ENCODE data around the gene UTP15.

UTP15 gene

DNA sequence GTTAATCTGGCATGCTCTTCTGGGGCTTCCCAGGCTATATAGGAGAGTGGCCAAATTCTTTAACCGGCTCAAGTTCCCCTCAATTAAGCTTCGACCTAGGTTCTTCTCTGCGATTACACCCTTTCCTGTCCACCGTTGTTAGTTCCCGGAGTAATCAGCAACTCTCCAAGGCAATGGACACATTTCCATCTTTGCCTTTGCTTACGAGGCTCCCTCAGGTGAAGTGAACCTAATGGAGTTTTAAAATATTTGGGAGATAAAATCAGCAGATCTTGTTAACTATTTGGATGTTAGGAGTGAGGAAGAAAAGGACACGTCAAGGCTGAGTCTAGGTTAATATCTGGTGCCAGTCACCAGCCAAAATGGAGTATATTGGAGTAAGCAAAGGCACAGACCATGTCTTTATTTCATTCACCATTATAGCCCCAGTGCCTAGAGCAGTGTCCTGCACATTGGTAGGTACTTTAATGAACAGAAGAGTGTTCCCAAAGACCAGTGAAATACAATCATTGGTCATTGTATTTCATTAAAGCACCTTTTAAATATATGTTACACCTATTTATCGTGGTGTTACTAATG, 515 bp downstream of the UTP15 start:
- DNase-seq (ENCODE audit: low spot score): no peak

- no peak for DNase-seq (ENCODE audit: low spot score)
These were observed 17.0 kb downstream of the UTP15 start for GRCh38 chr5:73582285-73583145.

GRCh38 chr5:73587923-73588322, 22.4 kb downstream of the UTP15 start:
- DNase-seq (ENCODE audit: low spot score): no peak

DNA sequence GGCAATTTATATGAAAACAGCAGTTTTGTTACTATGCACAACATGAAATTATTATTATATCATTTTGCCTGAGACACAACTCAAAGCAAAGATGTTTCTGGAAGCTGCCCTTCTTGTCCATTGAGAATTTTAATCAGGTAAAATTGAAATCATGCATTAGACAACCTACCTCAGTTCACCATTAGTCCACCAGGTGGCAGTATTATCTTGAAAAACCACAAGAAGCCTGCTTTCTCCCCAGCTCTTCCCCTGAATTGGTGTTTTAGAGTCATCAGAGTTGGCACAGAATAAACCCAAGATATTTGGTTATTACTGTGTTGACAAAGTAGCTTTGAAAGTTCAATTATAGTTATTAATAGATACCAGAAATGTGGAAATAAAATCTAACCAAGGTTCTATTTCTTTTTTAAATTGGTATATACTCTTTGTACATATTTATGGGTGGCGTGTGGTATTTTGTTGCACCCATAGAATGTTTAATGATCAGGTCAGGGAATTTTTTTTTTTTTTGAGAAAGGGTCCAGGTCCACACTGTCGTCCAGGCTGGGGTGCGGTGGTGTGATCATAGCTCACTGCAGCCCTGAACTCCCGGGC, 25.7 kb downstream of the UTP15 start:
- DNase-seq (ENCODE audit: low spot score): no peak

- no peak for DNase-seq (ENCODE audit: low spot score)
These were observed 26.4 kb downstream of the UTP15 start for GRCh38 chr5:73591698-73592501.

GRCh38 chr5:73592551-73592950, 27.0 kb downstream of the UTP15 start:
- DNase-seq (ENCODE audit: low spot score): no peak

DNA sequence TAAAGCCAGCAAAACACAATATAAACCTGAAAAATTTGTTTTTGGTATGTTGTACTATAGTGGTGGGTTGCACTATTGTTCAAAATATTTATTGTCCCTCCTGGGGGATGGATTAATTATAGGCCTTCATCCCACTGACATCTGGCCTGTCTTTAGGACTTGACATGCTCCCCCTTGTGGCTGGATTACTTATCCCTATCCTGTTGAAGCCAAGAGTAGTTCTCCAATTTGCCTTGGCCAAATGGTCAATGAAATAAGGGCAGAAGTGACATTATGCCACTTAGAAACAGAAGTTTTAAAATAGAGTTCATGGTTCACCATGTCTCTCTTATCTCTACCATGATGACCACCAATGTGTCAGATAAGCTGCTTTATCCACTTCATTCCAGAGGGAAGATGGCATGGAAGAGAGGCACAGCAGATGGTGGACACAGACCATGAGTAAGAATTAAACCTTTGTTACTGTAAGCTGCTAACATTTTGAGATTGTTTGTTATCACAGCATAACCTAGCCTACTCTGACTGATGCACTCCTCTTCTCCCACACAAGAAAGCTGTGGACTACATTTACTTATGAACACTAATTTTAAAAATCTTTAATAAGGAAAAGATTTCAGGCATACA, 31.3 kb downstream of the UTP15 start:
- DNase-seq (ENCODE audit: low spot score): peak; percentile 47

DNA sequence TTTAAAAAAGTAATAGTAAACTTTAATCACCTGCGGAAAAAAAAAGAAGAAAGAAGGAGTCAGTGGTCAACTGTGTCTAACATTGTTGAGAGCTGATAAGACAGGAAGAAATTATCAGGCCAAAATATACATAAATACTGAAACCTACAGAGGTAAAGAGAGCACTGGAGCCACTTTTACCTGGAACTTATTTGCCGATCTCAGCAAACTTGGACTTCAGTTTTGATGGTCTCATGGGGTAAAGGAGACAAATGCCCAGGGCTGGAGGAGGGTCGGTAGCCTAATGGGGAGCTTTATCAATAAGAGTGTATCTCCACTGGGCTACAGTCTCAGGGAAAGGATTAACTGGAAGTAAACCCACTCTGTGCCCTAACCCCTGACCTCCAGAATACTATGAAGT, 33.8 kb downstream of the UTP15 start:
- DNase-seq (ENCODE audit: low spot score): no peak

DNA sequence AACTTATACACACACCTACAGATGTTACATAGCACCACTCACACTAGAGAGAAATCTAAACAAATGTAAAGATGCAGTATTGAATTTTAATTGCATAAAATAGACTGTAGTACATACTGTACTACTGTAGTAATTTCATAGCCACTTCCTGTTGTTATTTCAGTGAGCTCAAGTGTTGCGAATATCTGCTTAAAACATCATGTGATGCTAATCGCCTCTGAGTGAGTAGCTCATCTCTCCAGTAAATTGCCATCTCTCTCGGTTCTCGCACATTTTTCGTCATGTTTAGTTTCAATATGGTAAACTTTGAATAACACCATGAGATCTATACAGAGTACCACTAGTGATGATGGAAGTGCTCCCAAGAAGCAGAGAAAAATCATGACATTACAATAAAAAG, 38.5 kb downstream of the UTP15 start:
- DNase-seq (ENCODE audit: low spot score): no peak

GRCh38 chr5:73605223-73606087, 39.9 kb downstream of the UTP15 start:
- no peak for DNase-seq (ENCODE audit: low spot score)

- no peak for DNase-seq (ENCODE audit: low spot score)
These were observed 40.7 kb downstream of the UTP15 start for GRCh38 chr5:73606206-73606753.

DNA sequence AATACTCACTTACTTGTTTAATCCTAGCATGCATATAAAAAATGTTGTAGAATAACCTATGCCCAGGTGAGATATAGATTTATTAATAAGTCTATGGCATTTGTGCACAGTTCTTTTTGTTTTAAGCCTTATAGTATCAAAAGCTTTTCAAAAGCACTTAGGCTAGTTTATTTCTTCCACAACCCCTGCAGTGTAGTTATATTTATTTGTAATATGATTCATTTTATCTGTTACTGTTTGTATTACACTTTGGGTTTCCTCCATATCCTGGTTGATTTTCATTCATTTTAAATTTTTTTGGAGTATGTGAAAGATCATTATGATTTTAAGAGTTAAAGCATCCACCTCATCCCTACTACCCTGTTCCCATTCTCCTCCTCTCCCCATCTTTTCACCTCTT, 41.7 kb downstream of the UTP15 start:
- DNase-seq (ENCODE audit: low spot score): no peak

DNA sequence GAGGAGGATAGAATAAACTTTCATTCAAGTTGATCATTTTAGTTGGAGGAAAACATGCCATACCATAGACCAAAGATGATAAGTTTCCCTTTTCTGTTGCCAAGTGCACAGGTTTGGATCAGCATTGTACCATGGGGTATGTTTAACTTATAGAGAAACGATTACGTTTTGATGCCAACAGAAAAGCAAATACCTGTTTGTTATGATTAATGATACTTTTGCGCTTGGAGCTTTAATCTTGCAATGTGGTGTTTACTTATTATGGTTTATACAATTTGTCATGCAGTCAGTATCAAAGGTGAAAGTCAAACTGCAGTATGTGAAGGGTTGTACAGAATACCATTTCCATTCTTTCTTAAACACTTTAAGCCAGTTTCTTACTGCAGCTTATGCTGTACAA, 47.3 kb downstream of the UTP15 start:
- DNase-seq (ENCODE audit: low spot score): no peak

DNA sequence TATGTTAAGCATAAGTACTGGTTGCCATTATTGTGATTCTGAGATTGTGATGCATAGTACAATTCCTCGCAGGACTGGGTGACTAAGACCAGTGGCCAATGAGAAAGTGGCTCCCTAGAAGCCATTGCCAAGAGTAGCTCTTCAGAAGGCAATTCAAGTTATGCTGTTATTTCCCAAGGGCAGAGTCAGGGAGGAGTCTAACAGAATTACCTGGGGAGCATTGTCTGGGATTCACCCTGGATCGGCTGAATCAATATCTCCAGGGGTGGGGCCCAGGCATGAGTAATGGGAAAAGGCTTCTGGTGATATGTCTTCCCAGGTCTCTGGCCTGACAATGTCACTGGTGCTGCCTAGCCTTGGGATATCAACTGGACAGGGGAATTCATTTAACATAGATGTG, 49.5 kb downstream of the UTP15 start:
- DNase-seq (ENCODE audit: low spot score): no peak

- DNase-seq (ENCODE audit: low spot score): no peak
These were observed 50.4 kb downstream of the UTP15 start for GRCh38 chr5:73615947-73616346.

GRCh38 chr5:73617510-73618279, 52.2 kb downstream of the UTP15 start:
- no peak for DNase-seq (ENCODE audit: low spot score)

DNA sequence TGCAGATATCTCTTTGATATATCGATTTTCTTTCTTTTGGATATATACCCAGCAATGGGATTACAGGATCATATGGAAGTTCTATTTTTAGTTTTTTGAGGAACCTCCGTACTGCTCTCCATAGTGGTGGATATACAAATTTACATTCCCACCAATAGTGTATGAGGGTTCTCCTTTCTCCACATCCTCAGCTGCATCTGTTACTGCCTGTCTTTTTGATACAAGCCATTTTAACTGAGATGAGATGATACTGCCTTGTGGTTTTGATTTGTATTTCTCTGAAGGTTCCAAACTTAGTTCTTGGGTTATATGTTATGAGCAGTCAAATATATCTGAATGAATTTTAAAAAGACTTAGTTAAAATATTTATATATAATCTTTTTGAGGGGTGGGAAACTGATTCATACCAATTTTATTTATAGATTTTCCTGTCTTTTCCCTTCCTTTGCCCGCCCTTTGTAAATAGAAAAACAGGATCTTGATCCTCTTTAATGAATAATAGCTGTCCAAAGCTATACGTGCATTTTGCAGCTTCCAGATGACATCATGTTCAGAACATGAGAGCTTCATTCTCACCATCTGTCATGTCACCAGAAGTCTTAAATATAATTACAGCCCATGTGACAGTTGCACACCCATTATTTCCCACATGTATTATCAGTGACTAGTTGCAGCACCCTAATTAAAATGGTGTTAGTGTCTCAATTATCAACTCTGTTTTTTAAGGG, 54.2 kb downstream of the UTP15 start:
- DNase-seq (ENCODE audit: low spot score): no peak

- DNase-seq (ENCODE audit: low spot score): no peak
These were observed 54.8 kb downstream of the UTP15 start for GRCh38 chr5:73620334-73620687.

GRCh38 chr5:73623060-73623459, 57.5 kb downstream of the UTP15 start:
- no peak for DNase-seq (ENCODE audit: low spot score)
